K562 (cell line): ENCODE measurements around the gene NRG2. TPM values are rescaled to one million over a fixed set of nuclear protein-coding genes. Genes with fewer than 3 reads are reported as not detected.

Source experiments
- ATAC-seq: fragments of 200-7000 bp; cut with Tn5 transposase; 3 replicates; pipeline ENCODE4 v1.9.1; 2020; ENCODE audit warnings: moderate library complexity
- Bru-seq: library from RNA; stranded (reverse); fragments of 400-500 nt; gene quantifications from one replicate; lab custom pipeline; 2021; lab: Mats Ljungman, UMichigan
- BruChase-seq, 2 experiments: library from RNA; stranded (reverse); fragments of 400-500 nt; gene quantifications; one replicate each; lab custom pipeline; 2021; lab: Mats Ljungman, UMichigan
- BruUV-seq: library from RNA; stranded (reverse); fragments of 400-500 nt; replicated peaks from 2 replicates; lab custom pipeline; 2021; lab: Mats Ljungman, UMichigan
- CTCF ChIA-PET: fragments of 300-600 bp; formaldehyde crosslinking; extraction: SDS; loops from one replicate; lab custom pipeline; 2021; ENCODE audit warnings: low intra/inter-chr PET ratio; lab: Yijun Ruan, JAX
- POLR2A ChIA-PET: fragments of 300-600, 350-650 bp; sonication (Branson Sonifier 250); formaldehyde crosslinking; extraction: SDS; loops from one replicate; lab custom pipeline; 2021; ENCODE audit warnings: antibody characterized with exemption, inconsistent platforms; lab: Yijun Ruan, JAX
- DNase-seq, 4 experiments: peaks; one replicate each; pipeline versions ENCODE4 v3.0.0 to v3.0.0-alpha.2; 2011 to 2018; ENCODE audit warnings: low spot score in 3 of 4, mixed read lengths in 3 of 4; ENCODE audit errors: extremely low read depth in 1 of 4
- FAIRE-seq: peaks from 2 replicates; lab custom pipeline; 2011; peaks lifted over from hg19 to GRCh38; lab: Jason Lieb, UNC
- H2AFZ ChIP-seq: 2 replicates; pipeline ENCODE4 v1.6.0; 2011; ENCODE audit warnings: low read depth, low read length, control low read depth, inconsistent platforms
- H3K27ac ChIP-seq: fragments of 200-600 bp; 3 replicates; pipeline ENCODE4 v1.8.0; 2011; ENCODE audit warnings: low read depth, mild to moderate bottlenecking, control low read depth, inconsistent platforms, low read length, moderate library complexity, mixed read lengths; ENCODE audit errors: extremely low read depth
- H3K27me3 ChIP-seq, 2 experiments: fragments of 300-600 bp in 1 of 2; 2 replicates in 1 of 2; 3 replicates in 1 of 2; pipeline versions ENCODE4 v1.6.0 to v1.8.0; 2011; ENCODE audit warnings: inconsistent platforms in 2 of 2, low read length in 2 of 2, mild to moderate bottlenecking in 1 of 2, mixed read lengths in 1 of 2, moderate library complexity in 1 of 2; ENCODE audit not compliant: control insufficient read depth in 2 of 2, insufficient read depth in 2 of 2
- H3K36me3 ChIP-seq: fragments of 300-600 bp; 3 replicates; pipeline ENCODE4 v1.8.0; 2011; ENCODE audit warnings: mild to moderate bottlenecking, low read length, inconsistent platforms; ENCODE audit not compliant: control insufficient read depth, insufficient read depth
- H3K4me1 ChIP-seq, 2 experiments: fragments of 200-600 bp in 1 of 2; replicated peaks in 1 of 2; 2 replicates in 1 of 2; 3 replicates in 1 of 2; pipeline versions ENCODE4 v1.5.1 to v1.8.0; 2011; ENCODE audit warnings: inconsistent platforms in 2 of 2, low read length in 2 of 2, mild to moderate bottlenecking in 1 of 2, mixed read lengths in 1 of 2, moderate library complexity in 1 of 2; ENCODE audit not compliant: control insufficient read depth in 2 of 2, insufficient read depth in 2 of 2
- H3K4me2 ChIP-seq: 2 replicates; pipeline ENCODE4 v1.6.1; 2011; ENCODE audit warnings: low read length, control low read depth, inconsistent platforms, mixed read lengths; ENCODE audit not compliant: insufficient read depth
- H3K4me3 ChIP-seq: fragments of 200-600 bp; sonication (generic), shearing (Covaris generic); 2 replicates; pipeline ENCODE4 v1.5.1; 2016; ENCODE audit warnings: control low read depth, inconsistent platforms
- H3K79me2 ChIP-seq: fragments of 200-600 bp; 3 replicates; pipeline ENCODE4 v1.8.0; 2011; ENCODE audit warnings: low read length, inconsistent platforms; ENCODE audit not compliant: control insufficient read depth, insufficient read depth
- H3K9ac ChIP-seq, 2 experiments: 2 replicates each; pipeline versions ENCODE4 v1.6.0 to v1.6.1; 2011; ENCODE audit warnings: low read depth in 2 of 2, low read length in 2 of 2, control low read depth in 1 of 2, inconsistent platforms in 1 of 2, mild to moderate bottlenecking in 1 of 2, mixed read lengths in 1 of 2; ENCODE audit not compliant: insufficient read depth in 1 of 2
- H3K9me1 ChIP-seq: one replicate; pipeline ENCODE4 v1.6.0; 2011; ENCODE audit warnings: inconsistent platforms, mild to moderate bottlenecking, low read length, moderate library complexity; ENCODE audit not compliant: control insufficient read depth, insufficient read depth
- H3K9me3 ChIP-seq: replicated peaks from 2 replicates; pipeline ENCODE4 v1.5.1; 2011; ENCODE audit warnings: low read depth, low read length, inconsistent platforms; ENCODE audit not compliant: control insufficient read depth, insufficient read depth
- H4K20me1 ChIP-seq: replicated peaks from 2 replicates; pipeline ENCODE4 v1.6.1; 2011; ENCODE audit warnings: low read length, inconsistent platforms, mixed read lengths; ENCODE audit not compliant: control insufficient read depth, insufficient read depth
- CTCF ChIP-seq, 3 experiments: IDR thresholded peaks in 2 of 3; conservative IDR thresholded peaks in 1 of 3; 2 replicates each; pipeline ENCODE4 v1.5.1; 2011 to 2012; ENCODE audit warnings: low read length in 3 of 3, mild to moderate bottlenecking in 3 of 3, control low read depth in 2 of 3, improper control_type of control experiment in 1 of 3, inconsistent platforms in 1 of 3, low read depth in 1 of 3, mixed read lengths in 1 of 3, moderate library complexity in 1 of 3; ENCODE audit not compliant: insufficient read depth in 2 of 3
- E4F1 ChIP-seq: fragments of 250-450 bp; sonication (Bioruptor Pico); IDR thresholded peaks from 2 replicates; pipeline ENCODE4 v1.5.0; 2021; ENCODE audit warnings: mild to moderate bottlenecking, borderline replicate concordance
- HINFP ChIP-seq: fragments of 450-650 bp; conservative IDR thresholded peaks from 2 replicates; pipeline ENCODE4 v1.6.1; 2016; ENCODE audit warnings: missing genetic modification characterization, low read depth, mild to moderate bottlenecking, control low read depth, missing compliant biosample characterization
- NRF1 ChIP-seq, 2 experiments: fragments of 450-650 bp; IDR thresholded peaks in 1 of 2; conservative IDR thresholded peaks in 1 of 2; 2 replicates each; pipeline ENCODE4 v1.6.1; 2014; ENCODE audit warnings: mild to moderate bottlenecking in 2 of 2
- SRF ChIP-seq, 2 experiments: fragments of 250-450, 450-650 bp in 1 of 2; sonication (Bioruptor Pico) in 1 of 2; sonication (generic) in 1 of 2; formaldehyde crosslinking; IDR thresholded peaks; 2 replicates each; pipeline versions ENCODE4 v1.5.0 to v1.5.1; 2020 to 2022; ENCODE audit warnings: mild to moderate bottlenecking in 1 of 2, missing genetic modification reagents in 1 of 2
- ZBTB5 ChIP-seq: fragments of 450-650 bp; IDR thresholded peaks from 2 replicates; pipeline ENCODE4 v1.6.1; 2017; ENCODE audit warnings: antibody characterized with exemption
- WGBS: fragments of 100-300 bp; shearing (Covaris generic); methylation state at CpG from one replicate; pipeline ENCODE4 v1.1.6; 2016; ENCODE audit warnings: low coverage, mixed read lengths; ENCODE audit not compliant: insufficient coverage; ENCODE audit errors: missing lambda C conversion rate; 5-methylcytosine and 5-hydroxymethylcytosine counted together
- in situ Hi-C: fragments of 300-500 bp; cut with MboI; formaldehyde crosslinking; loops from 4 replicates; pipeline ENCODE4 v1.15.0; 2018; ENCODE audit warnings: inconsistent platforms, mixed read lengths
- intact Hi-C: fragments of 100-400 bp; cut with micrococcal nuclease; formaldehyde crosslinking; loops from 2 replicates; pipeline ENCODE4 v1.14.2; 2022
- long read RNA-seq, 3 experiments: library from polyadenylated mRNA in 2 of 3; library from RNA in 1 of 3; unstranded in 2 of 3; stranded (forward) in 1 of 3; transcript quantifications; one replicate each; pipeline ENCODE4 v2.0.0, GENCODE V29; 2019 to 2022
- polyA minus RNA-seq, 3 experiments: library from RNA; depleted of rRNA, polyadenylated mRNA; stranded (reverse); fragments of >200 nt; gene quantifications; 2 replicates each; pipeline ENCODE4 v1.2.3, GENCODE V29; 2011
- polyA plus RNA-seq, 8 experiments: library from polyadenylated mRNA; depleted of rRNA in 4 of 8; stranded (reverse) in 5 of 8; unstranded in 3 of 8; fragments of >200 nt; fragmentation: Nextera tagmentation in 2 of 8; fragmentation: Illumina TruSeq in 1 of 8; extraction: Ambion mirVana in 2 of 8; extraction: Trizol in 1 of 8; gene quantifications; 2 replicates each; pipeline versions ENCODE4 v1.2.1 to v1.2.3, GENCODE V29; 2011 to 2014; ENCODE audit warnings: inconsistent platforms in 1 of 8, missing spikeins in 1 of 8
- total RNA-seq, 7 experiments: library from RNA; depleted of rRNA in 6 of 7; stranded (reverse); fragments of >200 nt in 6 of 7; fragmentation: Illumina TruSeq in 2 of 7; extraction: Trizol in 2 of 7; gene quantifications; 2 replicates each; pipeline versions ENCODE4 v1.2.1 to v1.2.3, GENCODE V29; 2011 to 2021; ENCODE audit warnings: low replicate concordance in 1 of 7

The NRG2 gene
- total RNA-seq (2011; cell fraction: chromatin; rRNA removed; ENCODE audit: low replicate concordance) = not detected in 2 replicates
- total RNA-seq (2011; cell fraction: nucleolus; rRNA removed) = not detected in 2 replicates
- not detected in 2 replicates for total RNA-seq (2011; cell fraction: nucleoplasm; rRNA removed)
- total RNA-seq (2014; rRNA removed) (not detected in 2 replicates), total RNA-seq (2014; rRNA removed; fragmentation: Illumina TruSeq; extraction: Trizol) (not detected in 2 replicates), total RNA-seq (2015; rRNA removed; fragmentation: Illumina TruSeq; extraction: Trizol) (not detected in 2 replicates), total RNA-seq (2021) (0.07 TPM in 1 of 2 replicates, not detected in the other), polyA plus RNA-seq (2011; rRNA removed) (not detected in 2 replicates), polyA plus RNA-seq (2014; fragmentation: Illumina TruSeq; extraction: Trizol) (not detected in 2 replicates), polyA plus RNA-seq (2014; fragmentation: Nextera tagmentation; extraction: Ambion mirVana) (not detected), polyA plus RNA-seq (2014; rRNA removed) (not detected in 2 replicates), polyA minus RNA-seq (2011; rRNA and poly(A)+ RNA removed) (not detected in 2 replicates), Bru-seq, nascent RNA (percentile 12 among the genes with signal in this experiment), BruChase-seq, experiment 1, labeled RNA remaining after a 2-hour chase (percentile 9 among the genes with signal in this experiment), BruChase-seq, experiment 2, labeled RNA remaining after a 6-hour chase (percentile 10 among the genes with signal in this experiment)
- polyA plus RNA-seq (2011; cell fraction: cytosol; rRNA removed) = 0.09 and 0.13 TPM in 2 replicates
- not detected in 2 replicates for polyA plus RNA-seq (2011; cell fraction: nucleus; rRNA removed)
- polyA plus RNA-seq (2012) = 0.10 and 0.29 TPM in 2 replicates
- polyA minus RNA-seq (2011; cell fraction: cytosol; rRNA and poly(A)+ RNA removed) = not detected in 2 replicates
- not detected in 2 replicates for polyA minus RNA-seq (2011; cell fraction: nucleus; rRNA and poly(A)+ RNA removed)
- long read RNA-seq, experiment 1 = 0 reads
- long read RNA-seq, experiment 2 = 0 reads
- long read RNA-seq, experiment 3 = 0 reads

- ChIA-PET POLR2A (interaction anchor here (0.6 kb wide), 2 partner anchors 37 to 692 kb away, joined by 3 to 4 read pairs; no protein-coding TSS in a partner anchor), CTCF (no interaction called here)
- H3K4me1 ChIP-seq = peaks cover 0 to 19% of the 10 kb centered on the region in 2 experiments; a peak in 2 of 5 replicates
- no peaks in the 10 kb centered on the region for H3K36me3 ChIP-seq
- ATAC-seq (peak; percentile 94), DNase-seq (peak; percentile 36 to 61 (median 56)), FAIRE-seq (no peak)
- H4K20me1 ChIP-seq = no peaks in the 10 kb centered on the region
- intact Hi-C loops = no loop called here
- WGBS = 5% methylated on average over 77 of the region's 82 CpGs
- H3K9me1 ChIP-seq = no peaks in the 10 kb centered on the region
- H3K27me3 ChIP-seq = peaks cover 36 to 38% of the 10 kb centered on the region in 2 experiments
- in situ Hi-C loops = no loop called here
- BruUV-seq = no TSS peak
- H3K4me3 ChIP-seq = no peak within 1 kb of the TSS
- no peaks in the 10 kb centered on the region for H3K79me2 ChIP-seq
- no peak within 1 kb of the TSS for H3K27ac ChIP-seq
- H3K9me3 ChIP-seq = no peaks in the 10 kb centered on the region
- H3K4me2 ChIP-seq = no peak within 1 kb of the TSS
- H2AFZ ChIP-seq = no peak within 1 kb of the TSS
- peak within 1 kb of the TSS in 1 of 2 experiments; percentile 58; a peak in 1 of 4 replicates for H3K9ac ChIP-seq
- peak in 2 of 3 experiments; percentile 45 to 81; a peak in 5 of 6 replicates for TF ChIP-seq CTCF (IDR thresholded peaks at IDR 0.05 in 2 of 3, conservative IDR thresholded peaks at IDR 0.05 in 1 of 3; ENCODE audit: insufficient read depth in 2 of 3, low read depth in 1 of 3, low read length in 3 of 3)
- TF ChIP-seq SRF (CRISPR knock-in tag; IDR thresholded peaks at IDR 0.05) = no peak
- TF ChIP-seq HINFP (tag) = peak; percentile 46; the same call in 1 of the 2 replicates
- TF ChIP-seq ZBTB5 = peak; percentile 45; the same call in 1 of the 2 replicates
- peak; percentile 31 to 48; a peak in 3 of 4 replicates for TF ChIP-seq NRF1 (conservative IDR thresholded peaks at IDR 0.05 in 1 of 2, IDR thresholded peaks at IDR 0.05 in 1 of 2)
- no peak for TF ChIP-seq E4F1 (CRISPR knock-in tag)
Measured at GRCh38 chr5:140042643-140043507, at the start of gene NRG2. Gene NRG2, minus strand, starts transcription at chr5:140043299.
